Measurements from ENCODE around the gene KRTAP4-4.

DNA sequence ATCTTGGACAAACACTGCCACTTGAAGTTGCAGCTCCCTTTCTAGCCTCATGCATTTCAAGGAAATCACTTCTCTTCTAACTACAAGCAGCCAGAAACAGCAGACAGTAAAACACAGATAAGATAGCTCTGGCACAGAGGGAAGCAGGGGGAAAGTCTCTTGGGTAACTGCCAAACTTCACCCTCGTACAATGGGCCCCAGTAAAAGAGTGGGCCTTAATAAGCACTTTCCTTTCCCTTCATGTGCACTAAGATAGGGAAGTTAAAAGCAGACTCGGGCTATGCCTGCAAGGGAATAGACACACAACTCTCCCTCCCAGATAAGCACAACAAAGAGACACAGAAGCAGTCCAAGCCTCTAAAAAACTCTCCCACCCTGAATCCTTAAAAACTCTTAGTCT lies 6.7 kb downstream of the KRTAP4-4 start:
- TF ChIP-seq POLR2AphosphoS5 (IDR thresholded peaks at IDR 0.05) (no peak), CTCF (IDR thresholded peaks at IDR 0.05) (no peak)
